ENCODE results near the gene GPANK1.

GRCh38 chr6:31700740-31701401 lies 36.1 kb upstream of the GPANK1 start:
- TF ChIP-seq POLR2AphosphoS5 (IDR thresholded peaks at IDR 0.05; ENCODE audit: low read depth, low read length), result no peak
- TF ChIP-seq CTCF (IDR thresholded peaks at IDR 0.05), result no peak
- no peak for TF ChIP-seq REST (IDR thresholded peaks at IDR 0.05; ENCODE audit: insufficient read depth in 1 of 2, low read depth in 2 of 2, low read length in 1 of 2)
- no peak for TF ChIP-seq TCF7L2 (IDR thresholded peaks at IDR 0.05; ENCODE audit: low read depth, low read length)
